ENCODE measurements around the gene RNASE8.

GRCh38 chr14:21083565-21084325, 26.1 kb downstream of the RNASE8 start:
- TF ChIP-seq CTCF (conservative IDR thresholded peaks at IDR 0.05; ENCODE audit: low read depth, low read length): no peak
- no peak for TF ChIP-seq RCOR1 (IDR thresholded peaks at IDR 0.05; ENCODE audit: insufficient replicate concordance, low read length)
- TF ChIP-seq RAD21 (IDR thresholded peaks at IDR 0.05; ENCODE audit: low read length): no peak
- no peak for TF ChIP-seq SMC3 (IDR thresholded peaks at IDR 0.05; ENCODE audit: low read depth, low read length)
- no peak for TF ChIP-seq ELK1 (IDR thresholded peaks at IDR 0.05; ENCODE audit: borderline replicate concordance, low read depth, low read length)
- no peak for TF ChIP-seq MAZ (IDR thresholded peaks at IDR 0.05; ENCODE audit: borderline replicate concordance, low read depth, low read length)
- no peak for TF ChIP-seq MAFK (IDR thresholded peaks at IDR 0.05; ENCODE audit: low read depth, low read length)
